Transverse colon (tissue), 4 donors: ENCODE results near the gene USP48.

Experiments
- CTCF ChIP-seq, 5 experiments: fragments of 200-600 bp in 3 of 5; fragments of 450-650 bp in 2 of 5; sonication (generic) in 3 of 5; IDR thresholded peaks; 1 replicate in 2 of 5; 2 replicates in 3 of 5; pipeline ENCODE4 v1.5.1; 2016 to 2017; ENCODE audit warnings: antibody characterized with exemption in 5 of 5, inconsistent platforms in 3 of 5, mild to moderate bottlenecking in 2 of 5, moderate library complexity in 1 of 5
- POLR2A ChIP-seq: fragments of 450-650 bp; IDR thresholded peaks from one replicate; pipeline ENCODE4 v1.6.1; 2016; ENCODE audit warnings: antibody characterized with exemption, mild to moderate bottlenecking, moderate library complexity
- POLR2AphosphoS5 ChIP-seq, 3 donors: sonication (generic); formaldehyde crosslinking; IDR thresholded peaks; one replicate each; pipeline ENCODE4 v1.6.1; 2016; ENCODE audit warnings: antibody characterized with exemption in 3 of 3

GRCh38 chr1:21707086-21707840, 75.7 kb downstream of the USP48 start:
- TF ChIP-seq POLR2AphosphoS5 (IDR thresholded peaks at IDR 0.05), result no peak
- no peak for TF ChIP-seq CTCF (IDR thresholded peaks at IDR 0.05)
- TF ChIP-seq POLR2A, result no peak
